WTC11 (cell line): ENCODE data around the gene PSMD13. TPM values are rescaled to one million over a fixed set of nuclear protein-coding genes. Genes with fewer than 3 reads are reported as not detected.
A peak's percentile ranks its signal among the peaks of the same experiment; 100 is the strongest.

ENCODE experiments used
- AR ChIP-seq: fragments of 250-450 bp; sonication (Bioruptor Pico); IDR thresholded peaks from 2 replicates; pipeline ENCODE4 v1.9.0; 2021; ENCODE audit warnings: mild to moderate bottlenecking
- ATF3 ChIP-seq: sonication (generic); formaldehyde crosslinking; conservative IDR thresholded peaks from 2 replicates; pipeline ENCODE4 v1.8.1; 2022; ENCODE audit warnings: mild to moderate bottlenecking, missing genetic modification reagents
- CBFB ChIP-seq: sonication (generic); formaldehyde crosslinking; IDR thresholded peaks from 2 replicates; pipeline ENCODE4 v1.8.1; 2022; ENCODE audit warnings: mild to moderate bottlenecking, low read depth, missing genetic modification reagents
- ELF4 ChIP-seq: sonication (generic); formaldehyde crosslinking; IDR thresholded peaks from 2 replicates; pipeline ENCODE4 v1.8.1; 2022; ENCODE audit warnings: low read depth, mild to moderate bottlenecking, moderate library complexity, missing genetic modification reagents
- EMX1 ChIP-seq: fragments of 250-450 bp; sonication (Bioruptor Pico); IDR thresholded peaks from 2 replicates; pipeline ENCODE4 v1.8.0; 2021; ENCODE audit warnings: mild to moderate bottlenecking
- ESRRA ChIP-seq: sonication (generic); formaldehyde crosslinking; IDR thresholded peaks from 2 replicates; pipeline ENCODE4 v1.8.1; 2022; ENCODE audit warnings: mild to moderate bottlenecking, missing genetic modification reagents, borderline replicate concordance
- FOXJ3 ChIP-seq: sonication (generic); formaldehyde crosslinking; IDR thresholded peaks from 2 replicates; pipeline ENCODE4 v1.9.0; 2021; ENCODE audit warnings: missing genetic modification reagents, mild to moderate bottlenecking, borderline replicate concordance
- FOXK1 ChIP-seq: sonication (generic); formaldehyde crosslinking; IDR thresholded peaks from 2 replicates; pipeline ENCODE4 v1.8.0; 2022; ENCODE audit warnings: mild to moderate bottlenecking, moderate library complexity, missing genetic modification reagents
- FOXP1 ChIP-seq: sonication (generic); formaldehyde crosslinking; IDR thresholded peaks from 2 replicates; pipeline ENCODE4 v1.8.0; 2022; ENCODE audit warnings: missing genetic modification reagents, mild to moderate bottlenecking, moderate library complexity, borderline replicate concordance
- FOXP4 ChIP-seq: sonication (generic); formaldehyde crosslinking; IDR thresholded peaks from 2 replicates; pipeline ENCODE4 v1.8.0; 2022; ENCODE audit warnings: mild to moderate bottlenecking, missing genetic modification reagents
- GRHL2 ChIP-seq: fragments of 250-450 bp; sonication (Bioruptor Pico); IDR thresholded peaks from 2 replicates; pipeline ENCODE4 v1.8.0; 2022; ENCODE audit warnings: mild to moderate bottlenecking, moderate library complexity; ENCODE audit not compliant: insufficient replicate concordance, severe bottlenecking
- JAZF1 ChIP-seq: fragments of 250-450 bp; sonication (Bioruptor Pico); IDR thresholded peaks from 2 replicates; pipeline ENCODE4 v1.9.0; 2021; ENCODE audit warnings: moderate library complexity, mild to moderate bottlenecking, inconsistent platforms
- MYBL2 ChIP-seq: sonication (generic); formaldehyde crosslinking; IDR thresholded peaks from 2 replicates; pipeline ENCODE4 v1.8.1; 2023; ENCODE audit warnings: mild to moderate bottlenecking, moderate library complexity, missing genetic modification reagents
- NR1H2 ChIP-seq: sonication (generic); formaldehyde crosslinking; IDR thresholded peaks from 2 replicates; pipeline ENCODE4 v1.9.0; 2021; ENCODE audit warnings: mild to moderate bottlenecking, moderate library complexity, missing genetic modification reagents
- NR2C2 ChIP-seq: sonication (generic); formaldehyde crosslinking; IDR thresholded peaks from 2 replicates; pipeline ENCODE4 v1.8.0; 2022; ENCODE audit warnings: mild to moderate bottlenecking, missing genetic modification reagents
- PRRX2 ChIP-seq: fragments of 250-450 bp; sonication (Bioruptor Pico); IDR thresholded peaks from 2 replicates; pipeline ENCODE4 v1.8.0; 2021; ENCODE audit warnings: mild to moderate bottlenecking
- SMAD4 ChIP-seq: sonication (generic); formaldehyde crosslinking; IDR thresholded peaks from 2 replicates; pipeline ENCODE4 v1.8.0; 2022; ENCODE audit warnings: mild to moderate bottlenecking, missing genetic modification reagents
- USF2 ChIP-seq: sonication (generic); formaldehyde crosslinking; IDR thresholded peaks from 2 replicates; pipeline ENCODE4 v1.8.1; 2023; ENCODE audit warnings: mild to moderate bottlenecking, missing genetic modification reagents, moderate library complexity
- ZNF219 ChIP-seq: sonication (generic); formaldehyde crosslinking; IDR thresholded peaks from 2 replicates; pipeline ENCODE4 v1.8.0; 2023; ENCODE audit warnings: missing genetic modification reagents, mild to moderate bottlenecking, borderline replicate concordance
- ZNF232 ChIP-seq: sonication (generic); formaldehyde crosslinking; IDR thresholded peaks from 2 replicates; pipeline ENCODE4 v1.8.0; 2022; ENCODE audit warnings: mild to moderate bottlenecking, missing genetic modification reagents
- ZNF671 ChIP-seq: fragments of 250-450 bp; sonication (Bioruptor Pico); IDR thresholded peaks from 2 replicates; pipeline ENCODE4 v1.8.0; 2021; ENCODE audit warnings: mild to moderate bottlenecking
- total RNA-seq: library from RNA; stranded (reverse); gene quantifications from 3 replicates; pipeline ENCODE4 v1.2.3, GENCODE V29; 2021
- TF ChIP-seq, protein P1 (sequence below): sonication (generic); formaldehyde crosslinking; conservative IDR thresholded peaks from 2 replicates; pipeline ENCODE4 v1.8.1; 2023; ENCODE audit warnings: mild to moderate bottlenecking, low read depth, missing genetic modification reagents, moderate library complexity
- TF ChIP-seq, protein P2 (sequence below): sonication (generic); formaldehyde crosslinking; IDR thresholded peaks from 2 replicates; pipeline ENCODE4 v1.8.1; 2023; ENCODE audit warnings: mild to moderate bottlenecking, moderate library complexity, missing genetic modification reagents
- TF ChIP-seq, protein P3 (sequence below): sonication (generic); formaldehyde crosslinking; IDR thresholded peaks from 2 replicates; pipeline ENCODE4 v1.8.0; 2022; ENCODE audit warnings: mild to moderate bottlenecking, missing genetic modification reagents
- TF ChIP-seq, protein P4 (sequence below): sonication (generic); formaldehyde crosslinking; IDR thresholded peaks from 2 replicates; pipeline ENCODE4 v1.8.1; 2022; ENCODE audit warnings: mild to moderate bottlenecking, moderate library complexity, missing genetic modification reagents

The PSMD13 gene
- total RNA-seq, 1 experiment from 2014 or later, result 148 TPM

- TF ChIP-seq ZNF232 (CRISPR knock-in tag) (no peak), NR1H2 (no peak), FOXJ3 (no peak), JAZF1 (no peak), USF2 (CRISPR knock-in tag) (no peak), FOXP1 (CRISPR knock-in tag) (peak; percentile 78; the same call in 1 of the 2 replicates), CBFB (no peak), EMX1 (CRISPR knock-in tag) (no peak), FOXK1 (CRISPR knock-in tag) (0 out of 2 replicates have a peak, but pooled peaks have one; percentile 39), ZNF671 (CRISPR knock-in tag) (no peak), PRRX2 (CRISPR knock-in tag) (no peak), ZNF219 (CRISPR knock-in tag) (no peak), ATF3 (CRISPR knock-in tag) (no peak), SMAD4 (CRISPR knock-in tag) (no peak), ESRRA (CRISPR knock-in tag) (no peak), ELF4 (CRISPR knock-in tag) (no peak), FOXP4 (CRISPR knock-in tag) (no peak), GRHL2 (CRISPR knock-in tag) (no peak), MYBL2 (CRISPR knock-in tag) (peak; percentile 75; the same call in 1 of the 2 replicates), NR2C2 (CRISPR knock-in tag) (no peak), AR (CRISPR knock-in tag) (no peak)
- TF ChIP-seq, protein P1, sequence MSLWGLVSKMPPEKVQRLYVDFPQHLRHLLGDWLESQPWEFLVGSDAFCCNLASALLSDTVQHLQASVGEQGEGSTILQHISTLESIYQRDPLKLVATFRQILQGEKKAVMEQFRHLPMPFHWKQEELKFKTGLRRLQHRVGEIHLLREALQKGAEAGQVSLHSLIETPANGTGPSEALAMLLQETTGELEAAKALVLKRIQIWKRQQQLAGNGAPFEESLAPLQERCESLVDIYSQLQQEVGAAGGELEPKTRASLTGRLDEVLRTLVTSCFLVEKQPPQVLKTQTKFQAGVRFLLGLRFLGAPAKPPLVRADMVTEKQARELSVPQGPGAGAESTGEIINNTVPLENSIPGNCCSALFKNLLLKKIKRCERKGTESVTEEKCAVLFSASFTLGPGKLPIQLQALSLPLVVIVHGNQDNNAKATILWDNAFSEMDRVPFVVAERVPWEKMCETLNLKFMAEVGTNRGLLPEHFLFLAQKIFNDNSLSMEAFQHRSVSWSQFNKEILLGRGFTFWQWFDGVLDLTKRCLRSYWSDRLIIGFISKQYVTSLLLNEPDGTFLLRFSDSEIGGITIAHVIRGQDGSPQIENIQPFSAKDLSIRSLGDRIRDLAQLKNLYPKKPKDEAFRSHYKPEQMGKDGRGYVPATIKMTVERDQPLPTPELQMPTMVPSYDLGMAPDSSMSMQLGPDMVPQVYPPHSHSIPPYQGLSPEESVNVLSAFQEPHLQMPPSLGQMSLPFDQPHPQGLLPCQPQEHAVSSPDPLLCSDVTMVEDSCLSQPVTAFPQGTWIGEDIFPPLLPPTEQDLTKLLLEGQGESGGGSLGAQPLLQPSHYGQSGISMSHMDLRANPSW (CRISPR knock-in tag), result no peak
- TF ChIP-seq, protein P2, sequence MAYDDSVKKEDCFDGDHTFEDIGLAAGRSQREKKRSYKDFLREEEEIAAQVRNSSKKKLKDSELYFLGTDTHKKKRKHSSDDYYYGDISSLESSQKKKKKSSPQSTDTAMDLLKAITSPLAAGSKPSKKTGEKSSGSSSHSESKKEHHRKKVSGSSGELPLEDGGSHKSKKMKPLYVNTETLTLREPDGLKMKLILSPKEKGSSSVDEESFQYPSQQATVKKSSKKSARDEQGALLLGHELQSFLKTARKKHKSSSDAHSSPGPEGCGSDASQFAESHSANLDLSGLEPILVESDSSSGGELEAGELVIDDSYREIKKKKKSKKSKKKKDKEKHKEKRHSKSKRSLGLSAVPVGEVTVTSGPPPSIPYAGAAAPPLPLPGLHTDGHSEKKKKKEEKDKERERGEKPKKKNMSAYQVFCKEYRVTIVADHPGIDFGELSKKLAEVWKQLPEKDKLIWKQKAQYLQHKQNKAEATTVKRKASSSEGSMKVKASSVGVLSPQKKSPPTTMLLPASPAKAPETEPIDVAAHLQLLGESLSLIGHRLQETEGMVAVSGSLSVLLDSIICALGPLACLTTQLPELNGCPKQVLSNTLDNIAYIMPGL (CRISPR knock-in tag), result peak; percentile 40; the same call in 1 of the 2 replicates
- TF ChIP-seq, protein P3, sequence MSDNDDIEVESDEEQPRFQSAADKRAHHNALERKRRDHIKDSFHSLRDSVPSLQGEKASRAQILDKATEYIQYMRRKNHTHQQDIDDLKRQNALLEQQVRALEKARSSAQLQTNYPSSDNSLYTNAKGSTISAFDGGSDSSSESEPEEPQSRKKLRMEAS (CRISPR knock-in tag), result 0 out of 2 replicates have a peak, but pooled peaks have one; percentile 13
- TF ChIP-seq, protein P4, sequence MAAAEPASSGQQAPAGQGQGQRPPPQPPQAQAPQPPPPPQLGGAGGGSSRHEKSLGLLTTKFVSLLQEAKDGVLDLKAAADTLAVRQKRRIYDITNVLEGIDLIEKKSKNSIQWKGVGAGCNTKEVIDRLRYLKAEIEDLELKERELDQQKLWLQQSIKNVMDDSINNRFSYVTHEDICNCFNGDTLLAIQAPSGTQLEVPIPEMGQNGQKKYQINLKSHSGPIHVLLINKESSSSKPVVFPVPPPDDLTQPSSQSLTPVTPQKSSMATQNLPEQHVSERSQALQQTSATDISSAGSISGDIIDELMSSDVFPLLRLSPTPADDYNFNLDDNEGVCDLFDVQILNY, result 0 out of 2 replicates have a peak, but pooled peaks have one; percentile 12
Observed at GRCh38 chr11:235997-236773, 591 bp upstream of the PSMD13 start, which contains the start of gene SIRT3 (continued).
